ENCODE results near the gene ADAM12.

Gene ADAM12

GRCh38 chr10:126423732-126424491 is 35.6 kb upstream of the ADAM12 start:
- Histone ChIP-seq H3K4me1 (ENCODE audit: insufficient read depth, low read length) (no peaks in the 10 kb centered on the region), H3K4me3 (ENCODE audit: low read depth in 1 of 2, low read length in 2 of 2) (no peak overlapping the region), H3K4me2 (ENCODE audit: insufficient read depth, low read length) (no peak overlapping the region), H3K36me3 (ENCODE audit: insufficient read depth, low read length) (no peaks in the 10 kb centered on the region), H3K9me3 (ENCODE audit: insufficient read depth, low read length, severe bottlenecking) (no peaks in the 10 kb centered on the region), H3K79me2 (ENCODE audit: insufficient read depth, low read length) (no peaks in the 10 kb centered on the region), H3K27ac (ENCODE audit: low read length) (no peak overlapping the region), H3K27me3 (ENCODE audit: insufficient read depth, low read length, poor library complexity) (no peaks in the 10 kb centered on the region), H3K9ac (ENCODE audit: low read depth, low read length) (no peak overlapping the region), H2AFZ (ENCODE audit: low read depth, low read length) (no peak overlapping the region), H4K20me1 (ENCODE audit: insufficient read depth, low read length) (no peaks in the 10 kb centered on the region)
- no peak for TF ChIP-seq EZH2 (IDR thresholded peaks at IDR 0.05; ENCODE audit: borderline replicate concordance, low read depth, low read length, severe bottlenecking)
- no peak for TF ChIP-seq CTCF (IDR thresholded peaks at IDR 0.05; ENCODE audit: borderline replicate concordance, extremely low read depth, low read length, poor library complexity, severe bottlenecking)
- DNase-seq: no peak
- ATAC-seq (ENCODE audit: insufficient read depth, low read depth): no peak

GRCh38 chr10:126422567-126422966 is 34.3 kb upstream of the ADAM12 start:
- Histone ChIP-seq H4K20me1 (ENCODE audit: insufficient read depth, low read length) (no peaks in the 10 kb centered on the region), H3K4me3 (ENCODE audit: low read depth in 1 of 2, low read length in 2 of 2) (no peak overlapping the region), H2AFZ (ENCODE audit: low read depth, low read length) (no peak overlapping the region), H3K27me3 (ENCODE audit: insufficient read depth, low read length, poor library complexity) (no peaks in the 10 kb centered on the region), H3K36me3 (ENCODE audit: insufficient read depth, low read length) (no peaks in the 10 kb centered on the region), H3K9me3 (ENCODE audit: insufficient read depth, low read length, severe bottlenecking) (no peaks in the 10 kb centered on the region), H3K27ac (ENCODE audit: low read length) (no peak overlapping the region), H3K4me1 (ENCODE audit: insufficient read depth, low read length) (no peaks in the 10 kb centered on the region), H3K9ac (ENCODE audit: low read depth, low read length) (no peak overlapping the region), H3K4me2 (ENCODE audit: insufficient read depth, low read length) (no peak overlapping the region), H3K79me2 (ENCODE audit: insufficient read depth, low read length) (no peaks in the 10 kb centered on the region)
- TF ChIP-seq EZH2 (IDR thresholded peaks at IDR 0.05; ENCODE audit: borderline replicate concordance, low read depth, low read length, severe bottlenecking): no peak
- TF ChIP-seq CTCF (IDR thresholded peaks at IDR 0.05; ENCODE audit: borderline replicate concordance, extremely low read depth, low read length, poor library complexity, severe bottlenecking): no peak
- DNase-seq (no peak), ATAC-seq (ENCODE audit: insufficient read depth, low read depth) (no peak)

- no peak for ATAC-seq (ENCODE audit: insufficient read depth, low read depth)
- H3K4me3 ChIP-seq (ENCODE audit: low read depth in 1 of 2, low read length in 2 of 2): no peak overlapping the region
- H3K9me3 ChIP-seq (ENCODE audit: insufficient read depth, low read length, severe bottlenecking): no peaks in the 10 kb centered on the region
- no peaks in the 10 kb centered on the region for H3K36me3 ChIP-seq (ENCODE audit: insufficient read depth, low read length)
- H3K4me1 ChIP-seq (ENCODE audit: insufficient read depth, low read length): no peaks in the 10 kb centered on the region
- no peak overlapping the region for H3K9ac ChIP-seq (ENCODE audit: low read depth, low read length)
- no peaks in the 10 kb centered on the region for H3K79me2 ChIP-seq (ENCODE audit: insufficient read depth, low read length)
- no peaks in the 10 kb centered on the region for H4K20me1 ChIP-seq (ENCODE audit: insufficient read depth, low read length)
- H2AFZ ChIP-seq (ENCODE audit: low read depth, low read length): no peak overlapping the region
- TF ChIP-seq EZH2 (IDR thresholded peaks at IDR 0.05; ENCODE audit: borderline replicate concordance, low read depth, low read length, severe bottlenecking) (no peak), CTCF (IDR thresholded peaks at IDR 0.05; ENCODE audit: borderline replicate concordance, extremely low read depth, low read length, poor library complexity, severe bottlenecking) (no peak)
- no peak for DNase-seq
- no peaks in the 10 kb centered on the region for H3K27me3 ChIP-seq (ENCODE audit: insufficient read depth, low read length, poor library complexity)
- no peak overlapping the region for H3K4me2 ChIP-seq (ENCODE audit: insufficient read depth, low read length)
- no peak overlapping the region for H3K27ac ChIP-seq (ENCODE audit: low read length)
Measured at GRCh38 chr10:126421756-126422256, 33.5 kb upstream of the ADAM12 start.
